ENCODE results near the gene NAPB.

Gene NAPB

GRCh38 chr20:23369072-23369823 is 52.0 kb downstream of the NAPB start:
- DNase-seq (ENCODE audit: extremely low read depth in 1 of 2, low read depth in 1 of 2), result no peak

- DNase-seq (ENCODE audit: extremely low read depth in 1 of 2, low read depth in 1 of 2), result no peak
Observed at GRCh38 chr20:23368316-23369071, 52.8 kb downstream of the NAPB start.

- DNase-seq (ENCODE audit: extremely low read depth in 1 of 2, low read depth in 1 of 2), result no peak
Observed at GRCh38 chr20:23367770-23368169, 53.5 kb downstream of the NAPB start.

GRCh38 chr20:23366384-23366783 is 54.9 kb downstream of the NAPB start:
- no peak for DNase-seq (ENCODE audit: extremely low read depth in 1 of 2, low read depth in 1 of 2)

- DNase-seq (ENCODE audit: extremely low read depth in 1 of 2, low read depth in 1 of 2), result no peak
Observed at GRCh38 chr20:23365390-23366165, 55.7 kb downstream of the NAPB start.

GRCh38 chr20:23363257-23363649 is 58.0 kb downstream of the NAPB start:
- no peak for DNase-seq (ENCODE audit: extremely low read depth in 1 of 2, low read depth in 1 of 2)

GRCh38 chr20:23362392-23363256 is 58.7 kb downstream of the NAPB start:
- DNase-seq (ENCODE audit: extremely low read depth in 1 of 2, low read depth in 1 of 2), result no peak

GRCh38 chr20:23361476-23362391 is 59.6 kb downstream of the NAPB start, which contains the start of gene GZF1:
TSS of gene GZF1 (plus strand) at chr20:23362182. CDS start at chr20:23364384, 2,202 bp downstream.
- peak; percentile 91 to 98 for DNase-seq (ENCODE audit: extremely low read depth in 1 of 2, low read depth in 1 of 2)

- no peak for DNase-seq (ENCODE audit: extremely low read depth in 1 of 2, low read depth in 1 of 2)
Observed at GRCh38 chr20:23361119-23361475, 60.2 kb downstream of the NAPB start.

- DNase-seq (ENCODE audit: extremely low read depth in 1 of 2, low read depth in 1 of 2), result no peak
Observed at GRCh38 chr20:23360531-23360930, 60.8 kb downstream of the NAPB start.

GRCh38 chr20:23358923-23359593 is 62.2 kb downstream of the NAPB start:
- no peak for DNase-seq (ENCODE audit: extremely low read depth in 1 of 2, low read depth in 1 of 2)

- no peak for DNase-seq (ENCODE audit: extremely low read depth in 1 of 2, low read depth in 1 of 2)
Observed at GRCh38 chr20:23358563-23358906, 62.8 kb downstream of the NAPB start.

GRCh38 chr20:23357767-23358562 is 63.3 kb downstream of the NAPB start:
- peak; percentile 99 to 100 for DNase-seq (ENCODE audit: extremely low read depth in 1 of 2, low read depth in 1 of 2)

- no peak for DNase-seq (ENCODE audit: extremely low read depth in 1 of 2, low read depth in 1 of 2)
Observed at GRCh38 chr20:23356203-23356602, 65.1 kb downstream of the NAPB start.

- peak in 1 of 2 donors; percentile 38 for DNase-seq (ENCODE audit: extremely low read depth in 1 of 2, low read depth in 1 of 2)
Observed at GRCh38 chr20:23350904-23351838, 70.1 kb downstream of the NAPB start.

- peak; percentile 91 to 93 for DNase-seq (ENCODE audit: extremely low read depth in 1 of 2, low read depth in 1 of 2)
Observed at GRCh38 chr20:23350196-23350903, 70.9 kb downstream of the NAPB start, which contains the start of gene NXT1. TSS of gene NXT1 (plus strand) at chr20:23350791. CDS start at chr20:23354042, 3,251 bp downstream.
